Ureter (tissue), 1 donor: Measurements from ENCODE around the gene ALK. TPM values are rescaled to one million over a fixed set of nuclear protein-coding genes. Genes with fewer than 3 reads are reported as not detected.

ENCODE experiments used
- DNase-seq: peaks from one replicate; pipeline ENCODE4 v3.0.0-alpha.2; 2020; ENCODE audit warnings: low spot score
- total RNA-seq: library from RNA; stranded (reverse); gene quantifications from one replicate; pipeline ENCODE4 v1.2.4, GENCODE V29; 2023
- donor health status: DM: yes; HTN: yes; CAD: no.

The ALK gene
- total RNA-seq, 1 donor from 2014 or later, result 0.36 TPM

DNA sequence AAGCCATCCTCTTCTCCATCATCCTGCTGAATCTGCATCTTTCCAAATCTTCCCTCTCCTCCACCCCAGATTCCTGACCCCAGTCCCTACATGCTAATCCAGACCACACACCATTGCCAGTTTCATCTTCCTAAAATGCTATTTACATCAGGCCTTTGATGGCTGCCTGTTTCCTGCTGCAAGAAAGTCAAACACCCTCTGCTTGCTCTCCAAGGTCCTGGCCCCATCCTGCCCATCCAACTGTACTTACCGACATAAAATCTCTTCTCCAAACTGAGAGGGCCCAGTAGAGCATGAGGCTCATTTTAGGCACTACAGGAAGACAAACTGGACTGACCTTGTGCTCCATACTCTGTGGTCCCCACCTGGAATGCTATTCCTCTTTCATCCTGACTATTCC lies 19.0 kb downstream of the ALK start:
- DNase-seq, result no peak

- no peak for DNase-seq
These were observed 20.3 kb downstream of the ALK start for GRCh38 chr2:29900971-29901633.

GRCh38 chr2:29898999-29899398 lies 22.4 kb downstream of the ALK start:
- no peak for DNase-seq

GRCh38 chr2:29894822-29895614 lies 26.4 kb downstream of the ALK start:
- no peak for DNase-seq

DNA sequence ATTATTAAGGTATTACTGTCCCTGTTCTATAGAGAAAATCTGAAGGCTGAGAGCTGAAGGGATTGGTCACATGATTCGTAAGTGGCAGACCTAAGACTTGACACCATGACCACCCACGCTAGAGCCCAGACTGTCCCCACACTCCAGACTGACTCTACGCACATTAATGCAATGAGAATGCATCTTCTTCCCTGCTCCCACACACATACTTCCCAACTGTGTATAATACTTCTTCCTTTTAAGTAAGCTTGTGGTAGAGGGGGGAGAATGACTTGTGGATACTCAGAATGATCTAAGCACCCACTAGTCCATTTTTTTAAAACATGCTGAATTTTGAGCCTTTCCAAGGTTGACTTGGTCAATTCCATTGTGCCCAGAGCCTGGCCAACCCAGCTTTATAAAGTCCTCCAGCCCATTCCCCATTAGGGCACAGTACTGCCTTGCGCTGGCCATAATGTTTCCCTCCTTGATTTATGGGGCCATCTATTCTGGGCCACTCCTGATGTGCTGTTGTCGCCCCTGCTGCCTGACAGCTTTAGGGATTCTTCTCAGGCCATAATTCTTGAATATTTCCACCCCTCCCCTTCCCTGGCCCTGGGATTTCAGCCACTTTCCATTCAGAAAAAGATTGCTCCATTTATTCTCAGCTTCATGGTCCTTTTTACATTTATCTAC lies 28.7 kb downstream of the ALK start:
- no peak for DNase-seq

- no peak for DNase-seq
These were observed 40.2 kb downstream of the ALK start for GRCh38 chr2:29881089-29881730.

GRCh38 chr2:29880084-29880483 lies 41.3 kb downstream of the ALK start:
- DNase-seq, result no peak

- no peak for DNase-seq
These were observed 41.9 kb downstream of the ALK start for GRCh38 chr2:29879456-29879855.

DNA sequence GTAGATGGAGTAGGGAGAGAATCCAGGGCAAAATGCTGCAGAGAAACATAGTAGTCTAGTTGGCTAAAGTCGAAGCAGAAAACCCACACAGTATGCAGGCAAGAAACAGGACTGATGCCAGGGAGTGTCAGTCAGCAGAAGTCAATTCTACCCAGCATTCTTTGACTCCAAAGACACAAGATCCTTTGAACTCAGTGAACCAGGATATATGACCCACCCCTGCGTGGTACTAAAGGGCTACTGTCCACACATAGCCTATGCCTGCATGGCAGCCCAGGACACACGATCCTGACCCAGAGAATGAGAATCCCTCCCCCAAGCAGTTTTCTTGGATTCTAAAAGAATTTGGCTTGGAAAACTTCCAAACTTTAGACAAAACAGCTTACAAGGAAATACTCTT lies 42.5 kb downstream of the ALK start:
- DNase-seq, result peak; percentile 42

- DNase-seq, result no peak
These were observed 45.0 kb downstream of the ALK start for GRCh38 chr2:29876374-29876773.

- DNase-seq, result no peak
These were observed 46.6 kb downstream of the ALK start for GRCh38 chr2:29874745-29875144.

DNA sequence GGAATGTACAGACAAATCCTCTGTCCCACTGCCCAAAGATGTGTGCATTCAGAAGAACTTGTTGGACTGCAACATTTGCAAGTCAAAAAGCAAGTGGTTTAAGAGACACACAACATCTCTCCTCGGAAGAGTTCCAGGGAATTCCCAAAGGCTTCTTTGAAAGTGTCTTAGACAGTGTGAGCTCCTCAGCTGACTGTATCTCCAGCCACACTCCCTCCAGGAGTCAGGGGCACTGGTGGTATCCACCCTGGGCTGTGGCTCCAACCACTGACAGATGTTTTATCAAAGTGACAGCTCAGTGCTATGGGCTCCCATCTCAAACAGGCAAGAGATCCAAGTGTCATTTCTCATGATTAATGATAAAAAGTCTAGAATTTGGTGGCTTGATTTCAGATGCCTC lies 48.5 kb downstream of the ALK start:
- DNase-seq, result no peak

DNA sequence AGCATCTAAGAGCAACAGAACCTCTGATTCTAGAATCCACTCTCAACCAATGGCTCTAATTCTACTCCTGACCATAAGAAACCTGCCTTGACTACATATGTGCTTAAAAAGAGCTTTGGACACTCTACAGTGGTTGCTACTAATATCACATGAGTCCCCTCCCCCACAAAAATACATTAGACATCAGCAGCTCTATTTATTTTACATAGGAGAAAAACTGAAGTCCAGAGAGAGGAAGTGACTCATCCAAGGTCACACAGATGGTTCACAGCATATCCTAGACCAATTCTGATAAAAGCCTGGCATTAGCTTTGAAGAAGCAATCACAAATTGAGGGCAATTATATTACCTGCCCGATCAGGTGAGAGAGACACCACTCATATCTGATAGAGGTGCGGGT lies 49.8 kb downstream of the ALK start:
- DNase-seq, result no peak

DNA sequence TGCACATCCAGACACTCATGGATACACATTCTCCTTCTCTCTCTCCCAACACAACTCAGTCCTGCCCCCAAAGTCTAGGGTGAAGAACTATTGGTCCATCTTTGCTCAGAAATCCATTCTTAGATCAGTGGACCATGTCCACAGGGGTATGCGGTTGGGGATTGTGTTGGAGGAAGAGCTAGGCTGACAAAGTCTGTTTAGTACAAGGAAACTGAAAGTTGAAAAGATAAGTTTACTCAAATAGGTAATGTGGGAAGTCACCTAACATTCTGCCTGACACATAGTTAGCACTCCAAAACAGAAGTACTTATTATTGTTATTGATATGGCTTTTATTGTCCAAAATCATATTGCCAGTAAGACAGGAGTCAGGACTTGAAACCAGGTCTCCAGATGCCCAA lies 55.9 kb downstream of the ALK start:
- no peak for DNase-seq

DNA sequence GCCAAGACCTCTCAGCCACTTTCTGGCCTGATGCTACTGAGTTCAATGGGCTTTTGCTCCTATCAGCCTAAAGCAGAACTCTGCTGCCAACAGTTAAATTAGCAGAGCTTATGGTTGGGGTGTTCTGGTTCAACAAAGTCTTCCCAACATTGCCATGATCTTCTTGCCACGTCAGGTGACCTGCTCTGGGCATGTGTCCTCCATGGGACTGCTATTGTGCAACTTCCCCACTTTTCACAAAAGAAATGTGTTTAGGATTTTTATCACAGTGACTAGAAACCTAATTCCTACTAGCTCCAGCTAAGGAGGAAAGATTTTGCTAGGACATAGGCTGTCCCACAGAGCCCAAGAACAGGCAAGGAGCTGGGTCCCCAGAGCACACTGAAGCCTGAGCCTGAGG lies 56.4 kb downstream of the ALK start:
- DNase-seq, result no peak

GRCh38 chr2:29855924-29856639 lies 65.3 kb downstream of the ALK start:
- no peak for DNase-seq

- DNase-seq, result no peak
These were observed 70.6 kb downstream of the ALK start for GRCh38 chr2:29850794-29851193.

GRCh38 chr2:29848566-29849310 lies 72.6 kb downstream of the ALK start:
- no peak for DNase-seq

- no peak for DNase-seq
These were observed 73.5 kb downstream of the ALK start for GRCh38 chr2:29847886-29848285.

- no peak for DNase-seq
These were observed 76.6 kb downstream of the ALK start for GRCh38 chr2:29844713-29845326.
